ENCODE data around the gene AHCYL1.

AHCYL1 gene

GRCh38 chr1:109985247-109986053 is 885 bp downstream of the AHCYL1 start:
- no peak for TF ChIP-seq CTCF (IDR thresholded peaks at IDR 0.05; ENCODE audit: extremely low read depth, insufficient read depth, missing control alignments)
- in situ Hi-C loops (cut with MboI; ENCODE audit: low pct_unique_long_range_greater_than_20kb, low sequenced_read_pairs, unreplicated experiment) = loop anchor here (5.0 to 25.0 kb wide), 3 partner anchors 208 to 448 kb away; partner anchors contain the start of genes GNAI3 and GPR61
- no peak for DNase-seq (ENCODE audit: low spot score)

GRCh38 chr1:109986054-109986444 is 1.5 kb downstream of the AHCYL1 start:
- in situ Hi-C loops (cut with MboI; ENCODE audit: low pct_unique_long_range_greater_than_20kb, low sequenced_read_pairs, unreplicated experiment) = loop anchor here (5.0 to 25.0 kb wide), 3 partner anchors 209 to 449 kb away; partner anchors contain the start of genes GNAI3 and GPR61
- TF ChIP-seq CTCF (IDR thresholded peaks at IDR 0.05; ENCODE audit: extremely low read depth, insufficient read depth, missing control alignments) = no peak
- no peak for DNase-seq (ENCODE audit: low spot score)

GRCh38 chr1:109988349-109988914 is 3.9 kb downstream of the AHCYL1 start:
- no peak for DNase-seq (ENCODE audit: low spot score)
- in situ Hi-C loops (cut with MboI; ENCODE audit: low pct_unique_long_range_greater_than_20kb, low sequenced_read_pairs, unreplicated experiment) = loop anchor here (5.0 to 25.0 kb wide), 3 partner anchors 211 to 451 kb away; partner anchors contain the start of genes GNAI3 and GPR61
- TF ChIP-seq CTCF (IDR thresholded peaks at IDR 0.05; ENCODE audit: extremely low read depth, insufficient read depth, missing control alignments) = no peak

DNA sequence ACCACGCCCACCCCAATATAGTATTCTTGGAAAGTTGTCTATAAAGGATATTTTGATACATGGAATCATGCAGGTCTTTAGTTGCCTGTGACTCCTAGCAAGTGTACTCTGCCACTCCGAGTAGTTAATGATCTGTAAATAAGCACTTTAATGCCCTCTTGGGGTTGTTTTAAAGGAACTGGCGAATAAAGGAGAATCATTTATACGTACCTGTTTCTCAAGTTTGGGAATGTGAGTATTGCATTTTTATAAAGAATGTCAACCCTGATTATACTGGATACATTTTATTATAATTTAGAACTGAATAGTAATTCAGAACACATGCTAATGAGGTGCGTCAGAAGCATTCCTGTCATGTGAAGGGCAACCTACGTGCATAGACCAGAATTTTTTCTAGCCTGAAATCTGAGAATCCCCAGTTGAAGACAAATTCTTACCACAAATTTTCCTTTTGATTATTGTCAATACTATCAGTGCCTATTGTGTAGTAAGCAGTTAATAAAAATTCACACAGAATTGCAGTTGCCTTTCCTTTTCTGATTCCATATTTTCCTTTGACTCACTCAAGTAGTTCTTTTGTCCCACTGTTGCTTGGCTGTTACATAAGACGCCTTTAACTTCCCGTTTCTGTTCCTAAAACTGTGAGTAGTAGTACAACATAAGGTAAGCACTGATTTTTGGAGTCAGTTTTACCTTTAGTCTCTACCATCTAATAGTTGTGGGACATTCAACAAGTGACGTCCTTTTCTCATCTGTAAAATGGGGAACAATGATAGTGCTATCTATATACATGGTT is 5.1 kb downstream of the AHCYL1 start:
- in situ Hi-C loops (cut with MboI; ENCODE audit: low pct_unique_long_range_greater_than_20kb, low sequenced_read_pairs, unreplicated experiment) = loop anchor here (5.0 to 25.0 kb wide), 3 partner anchors 212 to 452 kb away; partner anchors contain the start of genes GNAI3 and GPR61
- TF ChIP-seq CTCF (IDR thresholded peaks at IDR 0.05; ENCODE audit: extremely low read depth, insufficient read depth, missing control alignments) = no peak
- DNase-seq (ENCODE audit: low spot score) = no peak

- TF ChIP-seq CTCF (IDR thresholded peaks at IDR 0.05; ENCODE audit: extremely low read depth, insufficient read depth, missing control alignments) = no peak
- in situ Hi-C loops (cut with MboI; ENCODE audit: low pct_unique_long_range_greater_than_20kb, low sequenced_read_pairs, unreplicated experiment) = loop anchor here (25.0 kb wide), 1 partner anchor 453 kb away; the partner anchor contains the start of genes GNAI3 and GPR61
- DNase-seq (ENCODE audit: low spot score) = no peak
These were observed 5.7 kb downstream of the AHCYL1 start for GRCh38 chr1:109990302-109990653.

- in situ Hi-C loops (cut with MboI; ENCODE audit: low pct_unique_long_range_greater_than_20kb, low sequenced_read_pairs, unreplicated experiment) = loop anchor here (25.0 kb wide), 1 partner anchor 454 kb away; the partner anchor contains the start of genes GNAI3 and GPR61
- TF ChIP-seq CTCF (IDR thresholded peaks at IDR 0.05; ENCODE audit: extremely low read depth, insufficient read depth, missing control alignments) = no peak
- no peak for DNase-seq (ENCODE audit: low spot score)
These were observed 6.9 kb downstream of the AHCYL1 start for GRCh38 chr1:109991400-109991925.

Data from GM13977 (cell line).